Breast epithelium (tissue), 3 donors: Measurements from ENCODE around the gene CNTNAP2.

Experiments used
- CTCF ChIP-seq, 3 donors: fragments of 450-650 bp; IDR thresholded peaks; one replicate each; pipeline ENCODE4 v1.5.1; 2016 to 2017; ENCODE audit warnings: antibody characterized with exemption in 3 of 3, mild to moderate bottlenecking in 3 of 3, moderate library complexity in 3 of 3
- POLR2A ChIP-seq: fragments of 450-650 bp; IDR thresholded peaks from one replicate; pipeline ENCODE4 v1.6.1; 2016; ENCODE audit warnings: antibody characterized with exemption, mild to moderate bottlenecking, moderate library complexity
- POLR2AphosphoS5 ChIP-seq, 3 donors: sonication (generic); formaldehyde crosslinking; IDR thresholded peaks; one replicate each; pipeline ENCODE4 v1.6.1; 2017; ENCODE audit warnings: antibody characterized with exemption in 3 of 3

DNA sequence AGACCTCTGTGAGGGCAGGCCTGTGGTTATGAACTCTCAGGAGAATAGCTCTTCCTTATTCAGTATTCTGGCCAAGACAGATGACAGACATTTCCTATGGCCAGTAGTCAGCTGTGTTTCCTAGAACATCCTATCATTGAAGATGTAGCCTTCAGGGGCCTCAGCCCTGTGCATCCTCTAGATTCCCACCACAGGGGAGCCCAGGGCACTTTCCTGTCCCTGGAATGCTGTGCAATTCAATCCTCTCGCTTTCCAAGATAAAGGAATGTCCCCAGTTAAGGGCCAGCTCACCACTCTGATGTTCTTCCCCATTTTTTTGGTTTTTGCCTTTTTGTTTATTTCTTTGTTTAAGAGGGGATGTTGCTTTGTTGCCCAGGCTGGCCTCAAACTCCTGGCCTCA lies 1895.2 kb downstream of the CNTNAP2 start:
- TF ChIP-seq CTCF (IDR thresholded peaks at IDR 0.05) (no peak), POLR2A (no peak), POLR2AphosphoS5 (IDR thresholded peaks at IDR 0.05) (no peak)
